Measurements from ENCODE around the gene CENPN. TPM values are rescaled to one million over a fixed set of nuclear protein-coding genes. Genes with fewer than 3 reads are reported as not detected.

CENPN gene
- total and polyA plus RNA-seq, 2 of the 13 experiments (the other 11 are each of a cell fraction or from before 2014, with no cell fraction given), result 29.7 to 129 TPM

GRCh38 chr16:81077076-81077940 lies 70.3 kb downstream of the CENPN start, which contains the start of gene C16orf46 (continued):
- TF ChIP-seq, protein P1, sequence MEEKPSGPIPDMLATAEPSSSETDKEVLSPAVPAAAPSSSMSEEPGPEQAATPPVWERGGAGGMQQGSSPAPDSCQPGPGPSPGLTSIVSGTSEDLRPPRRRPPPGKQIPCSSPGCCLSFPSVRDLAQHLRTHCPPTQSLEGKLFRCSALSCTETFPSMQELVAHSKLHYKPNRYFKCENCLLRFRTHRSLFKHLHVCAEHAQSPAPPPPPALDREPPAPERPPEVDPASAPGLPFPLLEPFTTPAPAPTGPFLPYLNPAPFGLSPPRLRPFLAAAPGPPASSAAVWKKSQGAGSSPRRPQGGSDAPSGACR (CRISPR knock-in tag; IDR thresholded peaks at IDR 0.05), result peak; percentile 93
- TF ChIP-seq SIN3B (IDR thresholded peaks at IDR 0.05; ENCODE audit: low read length), result peak; percentile 52; the same call in 1 of the 2 replicates
- TF ChIP-seq ZNF619 (CRISPR knock-in tag; IDR thresholded peaks at IDR 0.05), result peak; percentile 94; the same call in 1 of the 2 replicates
- TF ChIP-seq ZNF367 (CRISPR knock-in tag; IDR thresholded peaks at IDR 0.05; ENCODE audit: borderline replicate concordance), result peak; percentile 82
- TF ChIP-seq SIX4 (CRISPR knock-in tag; IDR thresholded peaks at IDR 0.05), result peak; percentile 55
- no peak for TF ChIP-seq ATAD3A (CRISPR knock-in tag; IDR thresholded peaks at IDR 0.05)
- no peak for TF ChIP-seq CCDC6 (CRISPR knock-in tag; IDR thresholded peaks at IDR 0.05)
- 0 out of 2 replicates have a peak, but pooled peaks have one; percentile 60 for TF ChIP-seq ZBTB44 (CRISPR knock-in tag; IDR thresholded peaks at IDR 0.05)
- TF ChIP-seq FOXO4 (CRISPR knock-in tag; conservative IDR thresholded peaks at IDR 0.05), result 0 out of 2 replicates have a peak, but pooled peaks have one; percentile 51
- peak; percentile 26 for TF ChIP-seq ZSCAN25 (CRISPR knock-in tag; IDR thresholded peaks at IDR 0.05)
- peak; percentile 97 for TF ChIP-seq AGO2 (optimal IDR thresholded peaks at IDR 0.05; ENCODE audit: low read depth, low read length)
- peak; percentile 27; the same call in 1 of the 2 replicates for TF ChIP-seq HNF4A (CRISPR knock-in tag; IDR thresholded peaks at IDR 0.05)
- TF ChIP-seq ZMYM4 (CRISPR knock-in tag; IDR thresholded peaks at IDR 0.05), result peak; percentile 70; the same call in 1 of the 2 replicates
- TF ChIP-seq FOXK2 (IDR thresholded peaks at IDR 0.05), result no peak
- 0 out of 2 replicates have a peak, but pooled peaks have one; percentile 83 for TF ChIP-seq ZNF546 (CRISPR knock-in tag; conservative IDR thresholded peaks at IDR 0.05)
- peak; percentile 28; the same call in 1 of the 2 replicates for TF ChIP-seq E2F2 (CRISPR knock-in tag; IDR thresholded peaks at IDR 0.05; ENCODE audit: borderline replicate concordance)
- TF ChIP-seq ZNF136 (CRISPR knock-in tag; IDR thresholded peaks at IDR 0.05; ENCODE audit: low read depth), result peak; percentile 72; the same call in 1 of the 2 replicates
- TF ChIP-seq ZNF687 (CRISPR knock-in tag; IDR thresholded peaks at IDR 0.05), result peak; percentile 98
- TF ChIP-seq ZNF432 (CRISPR knock-in tag; IDR thresholded peaks at IDR 0.05; ENCODE audit: borderline replicate concordance), result no peak
- TF ChIP-seq HMGA1 (CRISPR knock-in tag; conservative IDR thresholded peaks at IDR 0.05), result no peak

Measured in HepG2 (cell line).